Middle frontal gyrus (tissue), 1 donor: ENCODE data around the gene FSTL4.

Experiments
- DNase-seq: peaks from one replicate; pipeline ENCODE4 v3.0.0-alpha.2; 2015; ENCODE audit warnings: low spot score; ENCODE audit errors: extremely low spot score

The FSTL4 gene

DNA sequence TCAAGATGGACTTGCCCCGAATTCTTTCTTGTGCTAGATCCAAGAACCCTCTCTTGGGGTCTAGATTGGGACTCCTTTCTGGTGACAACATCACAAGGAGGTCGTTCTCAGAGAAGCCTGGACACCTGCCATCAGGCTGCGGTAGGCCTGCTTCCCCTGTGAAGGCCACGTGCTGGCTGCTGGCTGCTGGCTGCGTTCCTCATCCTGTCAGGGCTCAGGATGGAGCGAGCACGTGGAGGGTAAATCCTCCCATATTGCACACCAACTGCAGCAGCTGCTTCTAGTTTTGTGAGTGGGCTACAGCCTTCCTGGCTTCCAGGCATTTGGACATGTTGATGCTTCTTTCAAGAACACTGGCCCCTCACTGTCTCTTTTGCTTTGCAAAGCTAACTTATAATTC is 464.9 kb downstream of the FSTL4 start:
- DNase-seq: no peak
